K562 (cell line): ENCODE measurements around the gene BBLN. TPM values are rescaled to one million over a fixed set of nuclear protein-coding genes. Genes with fewer than 3 reads are reported as not detected.

Source experiments
- ARNT ChIP-seq, 2 experiments: fragments of 450-650 bp; IDR thresholded peaks; 2 replicates each; pipeline ENCODE4 v1.6.1; 2016; ENCODE audit warnings: mild to moderate bottlenecking in 1 of 2
- FOXK1 ChIP-seq: sonication (generic); formaldehyde crosslinking; IDR thresholded peaks from 2 replicates; pipeline ENCODE4 v1.8.0; 2022; ENCODE audit warnings: missing genetic modification reagents, mild to moderate bottlenecking, borderline replicate concordance
- HMG20A ChIP-seq: fragments of 450-650 bp; formaldehyde crosslinking; conservative IDR thresholded peaks from 2 replicates; pipeline ENCODE4 v1.4.0; 2020; ENCODE audit warnings: mild to moderate bottlenecking, mixed read lengths
- RREB1 ChIP-seq: fragments of 250-450 bp; sonication (Bioruptor Pico); IDR thresholded peaks from 2 replicates; pipeline ENCODE4 v1.4.0; 2020
- TCF15 ChIP-seq: fragments of 250-450 bp; sonication (Bioruptor Pico); IDR thresholded peaks from 2 replicates; pipeline ENCODE4 v1.8.0; 2022; ENCODE audit warnings: moderate library complexity, mild to moderate bottlenecking, inconsistent platforms
- ZNF232 ChIP-seq: sonication (generic); formaldehyde crosslinking; IDR thresholded peaks from 2 replicates; pipeline ENCODE4 v1.8.0; 2022; ENCODE audit warnings: mild to moderate bottlenecking, missing genetic modification reagents
- ZNF263 ChIP-seq: sonication (generic); formaldehyde crosslinking; IDR thresholded peaks from 2 replicates; pipeline ENCODE4 v1.8.0; 2022; ENCODE audit warnings: mild to moderate bottlenecking, missing genetic modification reagents, borderline replicate concordance
- polyA plus RNA-seq, 8 experiments: library from polyadenylated mRNA; depleted of rRNA in 4 of 8; stranded (reverse) in 5 of 8; unstranded in 3 of 8; fragments of >200 nt; fragmentation: Nextera tagmentation in 2 of 8; fragmentation: Illumina TruSeq in 1 of 8; extraction: Ambion mirVana in 2 of 8; extraction: Trizol in 1 of 8; gene quantifications; 2 replicates each; pipeline versions ENCODE4 v1.2.1 to v1.2.3, GENCODE V29; 2011 to 2014; ENCODE audit warnings: inconsistent platforms in 1 of 8, missing spikeins in 1 of 8
- total RNA-seq, 7 experiments: library from RNA; depleted of rRNA in 6 of 7; stranded (reverse); fragments of >200 nt in 6 of 7; fragmentation: Illumina TruSeq in 2 of 7; extraction: Trizol in 2 of 7; gene quantifications; 2 replicates each; pipeline versions ENCODE4 v1.2.1 to v1.2.3, GENCODE V29; 2011 to 2021; ENCODE audit warnings: low replicate concordance in 1 of 7
- TF ChIP-seq, protein P1 (sequence below): fragments of 450-650 bp; IDR thresholded peaks from 2 replicates; pipeline ENCODE4 v1.6.1; 2017; ENCODE audit warnings: mild to moderate bottlenecking, moderate library complexity
- TF ChIP-seq, protein P2 (sequence below): fragments of 250-450 bp; sonication (Bioruptor Pico); IDR thresholded peaks from 2 replicates; pipeline ENCODE4 v1.8.0; 2021; ENCODE audit warnings: mild to moderate bottlenecking, moderate library complexity
- TF ChIP-seq, protein P3 (sequence below), 2 experiments: IDR thresholded peaks in 1 of 2; conservative IDR thresholded peaks in 1 of 2; 2 replicates each; pipeline ENCODE4 v1.6.1; 2016; ENCODE audit warnings: low read depth in 2 of 2, mild to moderate bottlenecking in 1 of 2, missing compliant biosample characterization in 1 of 2, missing genetic modification characterization in 1 of 2, moderate library complexity in 1 of 2

BBLN gene
- total and polyA plus RNA-seq, 9 of the 15 experiments (the other 6 are each of a cell fraction or from before 2014, with no cell fraction given) = 4.2 to 331 (median 87.1) TPM

DNA sequence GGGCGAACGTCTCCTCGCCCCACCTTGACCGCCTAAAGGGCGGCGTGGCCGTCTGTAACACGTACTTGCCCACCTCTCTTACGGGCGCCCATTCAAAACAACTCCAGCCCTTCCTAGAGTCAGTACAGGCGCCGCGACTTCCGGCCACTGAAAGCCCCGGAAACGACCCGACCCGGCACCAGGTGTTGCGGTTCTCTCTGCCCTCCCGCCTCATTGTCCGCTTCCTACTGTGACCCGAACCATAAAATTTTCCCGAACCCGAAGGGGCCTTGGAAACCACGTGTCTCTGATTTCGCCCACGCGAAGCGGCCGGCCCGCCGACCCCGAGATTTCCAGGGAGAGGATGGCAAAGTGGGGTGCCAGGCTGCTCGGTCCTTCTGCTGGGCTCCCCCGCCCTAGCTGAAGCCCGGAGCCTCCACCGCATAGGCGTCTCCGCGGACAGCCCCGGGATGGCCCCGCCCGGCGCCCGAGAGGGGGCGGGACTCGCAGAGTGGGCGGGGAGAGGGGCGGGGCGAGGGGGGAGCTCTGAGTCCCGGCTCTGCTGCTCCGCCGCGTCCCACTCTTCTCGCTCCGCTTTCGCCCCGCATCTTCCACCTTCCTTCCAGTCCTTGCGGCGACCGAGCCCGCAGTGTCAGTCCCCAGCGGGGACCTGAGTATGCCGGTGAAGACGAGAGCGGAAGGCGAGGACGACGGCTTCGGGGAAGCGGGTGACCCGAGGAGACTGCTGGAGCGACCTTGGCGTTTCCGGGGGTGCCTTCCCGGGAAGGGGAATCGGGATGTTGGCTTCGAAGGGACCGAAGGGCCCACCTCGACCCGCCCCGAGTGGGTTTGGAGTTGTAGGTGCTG lies 31.9 kb upstream of the BBLN start (continued):
- no peak for TF ChIP-seq TCF15
- 0 out of 2 replicates have a peak, but pooled peaks have one; percentile 59 for TF ChIP-seq ZNF263 (CRISPR knock-in tag)
- TF ChIP-seq RREB1 (CRISPR knock-in tag) = no peak
- TF ChIP-seq FOXK1 (CRISPR knock-in tag) = peak; percentile 58; the same call in 1 of the 2 replicates
- TF ChIP-seq ZNF232 (CRISPR knock-in tag) = no peak
- TF ChIP-seq, protein P1, sequence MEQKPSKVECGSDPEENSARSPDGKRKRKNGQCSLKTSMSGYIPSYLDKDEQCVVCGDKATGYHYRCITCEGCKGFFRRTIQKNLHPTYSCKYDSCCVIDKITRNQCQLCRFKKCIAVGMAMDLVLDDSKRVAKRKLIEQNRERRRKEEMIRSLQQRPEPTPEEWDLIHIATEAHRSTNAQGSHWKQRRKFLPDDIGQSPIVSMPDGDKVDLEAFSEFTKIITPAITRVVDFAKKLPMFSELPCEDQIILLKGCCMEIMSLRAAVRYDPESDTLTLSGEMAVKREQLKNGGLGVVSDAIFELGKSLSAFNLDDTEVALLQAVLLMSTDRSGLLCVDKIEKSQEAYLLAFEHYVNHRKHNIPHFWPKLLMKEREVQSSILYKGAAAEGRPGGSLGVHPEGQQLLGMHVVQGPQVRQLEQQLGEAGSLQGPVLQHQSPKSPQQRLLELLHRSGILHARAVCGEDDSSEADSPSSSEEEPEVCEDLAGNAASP = no peak
- TF ChIP-seq HMG20A (CRISPR knock-in tag) = no peak
- TF ChIP-seq, protein P2, sequence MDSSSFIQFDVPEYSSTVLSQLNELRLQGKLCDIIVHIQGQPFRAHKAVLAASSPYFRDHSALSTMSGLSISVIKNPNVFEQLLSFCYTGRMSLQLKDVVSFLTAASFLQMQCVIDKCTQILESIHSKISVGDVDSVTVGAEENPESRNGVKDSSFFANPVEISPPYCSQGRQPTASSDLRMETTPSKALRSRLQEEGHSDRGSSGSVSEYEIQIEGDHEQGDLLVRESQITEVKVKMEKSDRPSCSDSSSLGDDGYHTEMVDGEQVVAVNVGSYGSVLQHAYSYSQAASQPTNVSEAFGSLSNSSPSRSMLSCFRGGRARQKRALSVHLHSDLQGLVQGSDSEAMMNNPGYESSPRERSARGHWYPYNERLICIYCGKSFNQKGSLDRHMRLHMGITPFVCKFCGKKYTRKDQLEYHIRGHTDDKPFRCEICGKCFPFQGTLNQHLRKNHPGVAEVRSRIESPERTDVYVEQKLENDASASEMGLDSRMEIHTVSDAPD (CRISPR knock-in tag) = no peak
- TF ChIP-seq, protein P3, sequence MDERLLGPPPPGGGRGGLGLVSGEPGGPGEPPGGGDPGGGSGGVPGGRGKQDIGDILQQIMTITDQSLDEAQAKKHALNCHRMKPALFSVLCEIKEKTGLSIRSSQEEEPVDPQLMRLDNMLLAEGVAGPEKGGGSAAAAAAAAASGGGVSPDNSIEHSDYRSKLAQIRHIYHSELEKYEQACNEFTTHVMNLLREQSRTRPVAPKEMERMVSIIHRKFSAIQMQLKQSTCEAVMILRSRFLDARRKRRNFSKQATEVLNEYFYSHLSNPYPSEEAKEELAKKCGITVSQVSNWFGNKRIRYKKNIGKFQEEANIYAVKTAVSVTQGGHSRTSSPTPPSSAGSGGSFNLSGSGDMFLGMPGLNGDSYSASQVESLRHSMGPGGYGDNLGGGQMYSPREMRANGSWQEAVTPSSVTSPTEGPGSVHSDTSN (CRISPR knock-in tag; IDR thresholded peaks at IDR 0.05; ENCODE audit: low read depth) = no peak
- TF ChIP-seq, protein P3 (tag; conservative IDR thresholded peaks at IDR 0.05; ENCODE audit: low read depth) = no peak
- TF ChIP-seq ARNT (IDR thresholded peaks at IDR 0.05) = no peak; a peak in 1 of 4 replicates
